Lung (tissue), 12 donors: Measurements from ENCODE around the gene SLC27A1. TPM values are rescaled to one million over a fixed set of nuclear protein-coding genes. Genes with fewer than 3 reads are reported as not detected.

ENCODE experiments used
- ATAC-seq: fragments of 200-7000 bp; cut with Tn5 transposase; one replicate; pipeline ENCODE4 v1.9.1; 2020; ENCODE audit warnings: moderate number of reproducible peaks; ENCODE audit not compliant: insufficient read depth, low FRiP score
- DNase-seq, 3 donors: peaks; one replicate each; pipeline ENCODE4 v3.0.0-alpha.2; 2013 to 2017
- H3K27ac ChIP-seq, 2 donors: one replicate each; pipeline ENCODE4 v1.5.1; 2013; ENCODE audit warnings: mild to moderate bottlenecking in 2 of 2, moderate library complexity in 2 of 2, control low read depth in 1 of 2, inconsistent platforms in 1 of 2, low read depth in 1 of 2, low read length in 1 of 2
- H3K27me3 ChIP-seq, 3 donors: one replicate each; pipeline ENCODE4 v1.5.1; 2013; ENCODE audit warnings: low read length in 2 of 3; ENCODE audit not compliant: control insufficient read depth in 3 of 3, insufficient read depth in 3 of 3
- H3K36me3 ChIP-seq, 4 donors: one replicate each; pipeline ENCODE4 v1.5.1; 2013; ENCODE audit warnings: low read length in 4 of 4, mild to moderate bottlenecking in 1 of 4, moderate library complexity in 1 of 4; ENCODE audit not compliant: control insufficient read depth in 4 of 4, insufficient read depth in 4 of 4
- H3K4me1 ChIP-seq, 5 donors: one replicate each; pipeline ENCODE4 v1.5.1; 2013; ENCODE audit warnings: low read length in 5 of 5, mild to moderate bottlenecking in 2 of 5, moderate library complexity in 1 of 5; ENCODE audit not compliant: control insufficient read depth in 5 of 5, insufficient read depth in 5 of 5
- H3K4me3 ChIP-seq: one replicate; pipeline ENCODE4 v1.5.1; 2013; ENCODE audit warnings: mild to moderate bottlenecking, control low read depth, moderate library complexity
- H3K9ac ChIP-seq, 2 donors: one replicate each; pipeline ENCODE4 v1.5.1; 2013; ENCODE audit warnings: low read length in 2 of 2, control low read depth in 1 of 2; ENCODE audit not compliant: insufficient read depth in 1 of 2
- H3K9me3 ChIP-seq, 4 donors: one replicate each; pipeline ENCODE4 v1.5.1; 2013; ENCODE audit warnings: low read length in 3 of 4, mild to moderate bottlenecking in 1 of 4, moderate library complexity in 1 of 4; ENCODE audit not compliant: control insufficient read depth in 4 of 4, insufficient read depth in 3 of 4
- WGBS, 2 donors: extraction: QIAGEN DNeasy Blood & Tissue Kit; methylation state at CpG; one replicate each; pipeline ENCODE4 v1.1.7; 2013; 5-methylcytosine and 5-hydroxymethylcytosine counted together
- polyA plus RNA-seq, 2 donors: library from polyadenylated mRNA; stranded (reverse); fragments of 200-250 nt; gene quantifications; one replicate each; pipeline ENCODE4 v1.2.1, GENCODE V29; 2013
- total RNA-seq, 2 donors: library from RNA; depleted of rRNA in 1 of 2; stranded (reverse); fragments of >200 nt in 1 of 2; gene quantifications; one replicate each; pipeline ENCODE4 v1.2.1, GENCODE V29; 2014 to 2021
- TF ChIP-seq, protein P1 (sequence below): IDR thresholded peaks from 2 replicates; pipeline ENCODE4 v1.5.1; 2012; ENCODE audit warnings: mild to moderate bottlenecking; ENCODE audit errors: control extremely low read depth, extremely low read depth
- donor health status: control.
- donor health status: control.
- donor health status: Bipolar disorder and iron deficiency.
- donor health status: healthy.
- donor health status: DM: yes; HTN: yes; CAD: no.

Gene SLC27A1
- total and polyA plus RNA-seq, 4 donors: 12.2 to 26.9 (median 20.6) TPM

- no peaks in the 10 kb centered on the region for H3K27me3 ChIP-seq
- no peak for ATAC-seq
- TF ChIP-seq, protein P1, sequence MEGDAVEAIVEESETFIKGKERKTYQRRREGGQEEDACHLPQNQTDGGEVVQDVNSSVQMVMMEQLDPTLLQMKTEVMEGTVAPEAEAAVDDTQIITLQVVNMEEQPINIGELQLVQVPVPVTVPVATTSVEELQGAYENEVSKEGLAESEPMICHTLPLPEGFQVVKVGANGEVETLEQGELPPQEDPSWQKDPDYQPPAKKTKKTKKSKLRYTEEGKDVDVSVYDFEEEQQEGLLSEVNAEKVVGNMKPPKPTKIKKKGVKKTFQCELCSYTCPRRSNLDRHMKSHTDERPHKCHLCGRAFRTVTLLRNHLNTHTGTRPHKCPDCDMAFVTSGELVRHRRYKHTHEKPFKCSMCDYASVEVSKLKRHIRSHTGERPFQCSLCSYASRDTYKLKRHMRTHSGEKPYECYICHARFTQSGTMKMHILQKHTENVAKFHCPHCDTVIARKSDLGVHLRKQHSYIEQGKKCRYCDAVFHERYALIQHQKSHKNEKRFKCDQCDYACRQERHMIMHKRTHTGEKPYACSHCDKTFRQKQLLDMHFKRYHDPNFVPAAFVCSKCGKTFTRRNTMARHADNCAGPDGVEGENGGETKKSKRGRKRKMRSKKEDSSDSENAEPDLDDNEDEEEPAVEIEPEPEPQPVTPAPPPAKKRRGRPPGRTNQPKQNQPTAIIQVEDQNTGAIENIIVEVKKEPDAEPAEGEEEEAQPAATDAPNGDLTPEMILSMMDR: no peak
- H3K9ac ChIP-seq: no peak overlapping the region
- H3K27ac ChIP-seq: no peak overlapping the region
- H3K4me3 ChIP-seq: no peak overlapping the region
- DNase-seq: no peak
- peaks cover 0 to 4% (median 1%) of the 10 kb centered on the region in 4 donors for H3K36me3 ChIP-seq
- 94 to 99% methylated on average over 4 of the region's 4 CpGs for WGBS, 2 donors
- peaks cover 0 to 9% (median 2%) of the 10 kb centered on the region in 4 donors for H3K9me3 ChIP-seq
- peaks cover 0 to 9% (median 0%) of the 10 kb centered on the region in 5 donors for H3K4me1 ChIP-seq
Observed at GRCh38 chr19:17524651-17525050, 54.3 kb downstream of the SLC27A1 start.

GRCh38 chr19:17525141-17525540 lies 54.8 kb downstream of the SLC27A1 start:
- WGBS, 2 donors: 83 to 90% methylated on average over 9 of the region's 9 CpGs
- no peaks in the 10 kb centered on the region for H3K27me3 ChIP-seq
- TF ChIP-seq, protein P1: no peak

DNA sequence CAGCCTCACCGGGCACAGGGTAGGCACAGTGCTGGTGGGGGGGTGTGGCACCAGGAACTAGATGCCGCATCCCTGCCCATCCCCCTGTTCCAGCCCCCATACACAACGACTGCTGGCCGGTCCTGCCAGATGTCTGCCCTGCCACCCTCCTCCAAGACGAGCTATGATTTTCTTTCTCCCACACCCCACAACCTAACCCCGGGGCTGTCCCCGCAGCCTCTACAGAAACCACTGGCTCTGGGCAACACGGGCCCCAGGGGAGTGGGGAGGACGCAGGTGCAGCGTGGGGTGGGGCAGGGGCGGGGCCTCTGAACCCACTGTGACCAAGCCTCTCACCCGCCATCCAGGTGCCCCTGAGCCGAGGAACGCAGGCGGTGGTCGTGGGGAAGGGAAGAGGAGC lies 56.6 kb downstream of the SLC27A1 start:
- Histone ChIP-seq H3K4me1 (peaks cover 0 to 7% (median 0%) of the 10 kb centered on the region in 5 donors), H3K9me3 (peaks cover 0 to 9% (median 2%) of the 10 kb centered on the region in 4 donors), H3K4me3 (no peak overlapping the region), H3K9ac (no peak overlapping the region), H3K27me3 (no peaks in the 10 kb centered on the region), H3K36me3 (no peaks in the 10 kb centered on the region), H3K27ac (no peak overlapping the region)
- ATAC-seq: no peak
- TF ChIP-seq, protein P1: no peak
- DNase-seq: no peak
- WGBS, 2 donors: 61 to 67% methylated on average over 10 to 16 of the region's 16 CpGs

More at GRCh38 chr19:17525141-17525540, 54.8 kb downstream of the SLC27A1 start:
- DNase-seq: no peak
- Histone ChIP-seq H3K9me3 (peaks cover 0 to 9% (median 2%) of the 10 kb centered on the region in 4 donors), H3K9ac (no peak overlapping the region), H3K27ac (no peak overlapping the region), H3K36me3 (peaks cover 0 to 4% (median 0%) of the 10 kb centered on the region in 4 donors), H3K4me1 (peaks cover 0 to 7% (median 0%) of the 10 kb centered on the region in 5 donors), H3K4me3 (no peak overlapping the region)
- ATAC-seq: no peak

GRCh38 chr19:17527326-17527725 lies 57.0 kb downstream of the SLC27A1 start:
- no peak overlapping the region for H3K9ac ChIP-seq

More at GRCh38 chr19:17527326-17527725, 57.0 kb downstream of the SLC27A1 start:
- Histone ChIP-seq H3K36me3 (no peaks in the 10 kb centered on the region), H3K27ac (no peak overlapping the region), H3K4me3 (no peak overlapping the region), H3K9me3 (peaks cover 0 to 9% (median 2%) of the 10 kb centered on the region in 4 donors), H3K4me1 (peaks cover 0 to 7% (median 0%) of the 10 kb centered on the region in 5 donors), H3K27me3 (no peaks in the 10 kb centered on the region)
- ATAC-seq (no peak), DNase-seq (no peak)
- TF ChIP-seq, protein P1: no peak
- WGBS, 2 donors: 64 to 73% methylated on average over 10 of the region's 10 CpGs
